CD1c-positive myeloid dendritic cell (primary cell): ENCODE results near the gene RIPK1.
A peak's percentile ranks its signal among the peaks of the same experiment; 100 is the strongest.

Source experiments
- DNase-seq: peaks from one replicate; pipeline ENCODE4 v3.0.0-alpha.2; 2016; ENCODE audit errors: extremely low spot score

RIPK1 gene

DNA sequence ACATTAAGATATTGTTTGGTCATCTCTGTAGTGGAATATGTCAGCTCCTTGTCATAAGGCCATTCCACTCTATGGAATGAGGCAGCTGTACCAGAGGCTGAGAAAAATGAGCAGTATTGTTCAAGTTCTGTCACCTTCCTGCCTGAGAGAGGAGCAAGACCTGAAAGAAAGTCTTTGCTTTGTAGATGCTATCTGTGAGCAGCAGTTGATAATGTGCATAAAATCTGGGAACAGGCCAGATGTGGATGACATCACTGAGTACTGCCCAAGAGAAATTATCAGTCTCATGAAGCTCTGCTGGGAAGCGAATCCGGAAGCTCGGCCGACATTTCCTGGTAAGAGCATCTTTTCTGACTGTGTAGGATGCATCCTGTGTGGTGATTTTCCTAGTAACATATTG, 16.8 kb downstream of the RIPK1 start:
- DNase-seq, result no peak

DNA sequence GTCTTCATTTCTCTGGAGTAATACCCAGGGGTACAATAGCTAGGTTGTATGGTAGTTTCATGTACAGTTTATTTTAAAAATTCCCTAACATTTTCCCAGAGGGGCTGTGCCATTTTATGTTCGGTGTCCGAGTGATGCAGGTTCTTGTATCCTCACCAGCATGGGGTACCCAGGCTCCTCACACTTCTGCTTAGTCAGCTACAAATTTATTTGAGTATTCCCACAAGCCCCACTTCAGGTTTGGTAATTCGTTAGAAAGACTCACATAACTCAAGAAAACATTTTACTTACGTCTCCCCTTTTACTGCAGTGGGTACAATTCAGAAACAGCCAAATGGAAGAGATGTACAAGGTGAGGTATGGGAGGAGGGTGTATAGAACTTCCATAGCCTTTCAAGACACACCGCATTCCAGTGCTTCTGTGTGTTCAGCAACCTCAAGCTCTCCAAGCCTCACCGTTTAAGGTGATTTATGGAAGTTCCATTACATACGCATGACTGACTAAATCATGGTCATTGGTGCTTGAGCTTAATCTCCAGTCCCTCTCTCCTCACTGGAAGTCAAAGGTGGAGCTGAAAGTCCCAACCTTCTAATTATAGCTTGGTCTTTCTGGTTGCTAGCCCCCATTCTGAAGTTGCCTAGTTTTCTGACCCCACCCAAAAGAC, 18.1 kb downstream of the RIPK1 start:
- no peak for DNase-seq

DNA sequence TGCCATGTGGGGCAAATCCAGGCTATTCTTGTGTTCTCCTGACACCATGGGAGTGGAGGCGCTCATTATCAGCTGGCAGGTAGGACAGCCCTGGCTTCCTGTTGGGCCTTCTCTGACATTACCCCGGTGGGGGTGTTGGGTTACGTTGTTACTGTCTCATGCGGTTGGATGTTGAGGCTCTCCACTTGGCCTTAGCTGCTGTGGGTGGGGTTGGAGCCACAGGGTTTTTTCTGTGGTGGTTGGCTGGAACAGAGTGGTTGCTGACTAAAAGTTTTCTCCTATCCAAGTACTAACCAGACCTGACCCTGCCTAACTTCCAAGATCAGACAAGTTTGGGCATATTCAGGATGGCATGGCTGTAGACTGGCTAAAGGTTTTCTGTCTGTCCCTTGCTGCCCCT, 20.2 kb downstream of the RIPK1 start:
- no peak for DNase-seq

DNA sequence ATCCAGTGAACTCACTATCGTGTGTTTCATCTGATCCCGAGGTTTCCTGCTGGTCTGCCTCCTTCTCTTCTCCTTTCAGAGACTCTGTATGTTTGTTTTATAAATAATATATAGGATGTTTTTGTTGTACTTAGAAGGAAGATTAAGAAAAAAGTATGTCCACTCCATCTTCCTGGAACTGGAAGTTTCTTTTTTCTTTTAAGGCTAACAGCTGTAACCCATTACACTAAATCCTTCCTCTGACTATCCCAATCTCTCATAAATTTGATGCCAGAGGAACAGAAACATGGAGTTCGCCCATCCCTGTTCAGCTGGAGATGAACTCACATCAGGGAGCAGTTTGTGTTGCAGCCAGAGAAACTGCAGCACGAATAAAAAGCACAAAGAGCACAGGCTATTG, 20.7 kb downstream of the RIPK1 start:
- no peak for DNase-seq

DNA sequence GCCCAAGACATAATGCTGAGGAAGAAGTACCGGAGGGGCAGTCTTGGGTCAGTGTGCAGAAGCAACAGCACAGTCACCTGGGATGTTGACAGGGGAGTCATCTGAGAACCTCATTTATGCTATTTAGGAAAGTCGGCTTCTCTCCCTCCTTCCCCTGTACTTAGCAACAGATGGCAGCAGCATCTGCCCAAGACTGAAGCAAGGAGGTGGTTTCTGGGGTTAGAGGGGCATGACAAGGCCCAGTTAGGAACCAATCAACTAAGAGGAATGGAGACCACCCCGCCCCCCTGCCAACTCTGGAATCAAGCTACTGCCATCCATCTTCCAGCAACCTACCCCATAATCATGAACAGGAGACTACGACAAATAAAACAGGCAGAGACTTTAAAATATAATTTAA, 21.7 kb downstream of the RIPK1 start:
- DNase-seq, result no peak

DNA sequence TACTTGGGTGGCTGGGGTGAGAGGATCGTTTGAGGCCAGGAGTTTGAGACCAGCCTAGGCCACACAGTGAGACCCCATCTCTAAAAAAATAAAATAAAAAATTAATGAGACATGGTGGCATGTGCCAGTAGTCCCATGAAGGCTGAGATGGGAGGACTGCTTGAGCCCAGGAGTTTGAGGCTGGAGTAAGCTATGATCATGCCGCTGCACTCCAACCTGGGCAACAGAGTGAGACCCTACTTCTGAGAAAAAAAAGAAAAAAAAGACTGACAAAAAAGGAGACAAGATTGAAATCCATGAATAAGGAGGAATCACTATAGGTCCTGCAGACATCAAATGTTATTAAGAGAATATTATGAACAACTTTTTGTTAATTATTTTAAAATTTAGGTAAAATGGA, 26.5 kb downstream of the RIPK1 start:
- DNase-seq, result no peak

DNA sequence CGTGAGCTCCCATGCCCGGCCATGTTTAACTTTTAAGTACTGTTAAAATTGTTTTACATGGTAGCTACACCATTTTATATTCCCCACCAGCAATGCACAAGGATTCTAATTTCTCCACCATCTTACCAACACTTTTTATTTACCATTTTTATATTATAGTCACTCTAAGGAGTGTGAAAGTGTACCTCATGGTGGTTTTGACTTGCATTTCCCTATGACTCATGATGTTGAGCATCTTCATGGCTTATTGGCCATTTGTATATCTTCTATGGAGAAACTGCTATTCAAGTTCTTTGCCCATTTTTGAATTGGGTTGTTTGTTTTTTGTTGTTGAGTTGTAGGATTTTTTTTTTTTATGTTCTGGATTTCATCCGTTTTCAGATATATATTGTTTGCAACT, 34.6 kb downstream of the RIPK1 start:
- DNase-seq, result no peak

DNA sequence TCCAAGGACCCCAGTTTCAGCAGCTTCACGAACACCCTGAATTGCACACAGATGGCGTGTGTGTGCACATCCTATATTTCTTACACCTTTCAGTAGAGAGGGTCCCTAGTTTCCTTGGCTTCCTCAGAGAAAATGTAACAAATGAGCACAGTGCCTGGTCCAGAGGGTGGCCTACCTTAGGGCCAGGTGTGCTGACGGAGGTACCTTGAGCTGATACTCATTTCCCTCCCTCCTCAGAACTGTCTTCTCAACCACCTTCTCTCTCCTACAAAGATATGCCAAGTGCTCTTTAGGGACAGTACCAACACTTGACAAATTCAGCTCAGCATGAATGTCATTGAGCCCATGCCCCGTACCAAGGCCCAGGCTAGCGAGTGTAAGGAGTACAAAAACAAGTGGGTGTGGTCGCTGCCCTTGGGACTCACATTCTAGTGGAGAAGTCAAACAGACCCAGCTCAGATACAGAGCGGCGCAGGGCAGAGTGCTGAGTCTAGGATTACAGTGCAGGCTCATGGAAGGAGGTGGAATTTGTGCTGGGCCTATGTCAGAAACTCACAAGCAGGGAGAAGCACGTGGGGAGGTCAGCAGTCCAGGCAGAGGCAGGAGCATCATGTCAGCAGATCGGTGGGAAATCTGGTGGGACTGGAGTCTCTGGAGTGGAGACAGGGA, 40.6 kb downstream of the RIPK1 start:
- no peak for DNase-seq

DNA sequence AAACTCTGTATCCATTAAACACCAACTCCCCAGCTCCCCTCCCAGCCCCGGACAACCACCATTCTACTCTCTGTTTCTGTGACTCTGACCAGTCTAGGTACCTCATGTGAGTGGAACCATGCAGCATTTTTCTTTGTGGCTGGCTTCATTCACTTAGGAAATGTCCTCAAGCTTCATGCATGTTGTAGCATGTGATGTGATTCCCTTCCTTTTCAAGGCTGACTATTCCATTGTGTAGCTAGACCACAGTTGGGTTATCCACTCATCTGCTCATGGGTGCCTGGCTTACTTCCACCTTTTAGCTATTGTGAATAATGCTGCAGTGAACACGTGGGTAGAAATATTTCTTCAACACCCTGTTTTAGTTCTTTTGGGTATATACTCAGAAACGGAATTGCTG, 41.5 kb downstream of the RIPK1 start:
- no peak for DNase-seq

DNA sequence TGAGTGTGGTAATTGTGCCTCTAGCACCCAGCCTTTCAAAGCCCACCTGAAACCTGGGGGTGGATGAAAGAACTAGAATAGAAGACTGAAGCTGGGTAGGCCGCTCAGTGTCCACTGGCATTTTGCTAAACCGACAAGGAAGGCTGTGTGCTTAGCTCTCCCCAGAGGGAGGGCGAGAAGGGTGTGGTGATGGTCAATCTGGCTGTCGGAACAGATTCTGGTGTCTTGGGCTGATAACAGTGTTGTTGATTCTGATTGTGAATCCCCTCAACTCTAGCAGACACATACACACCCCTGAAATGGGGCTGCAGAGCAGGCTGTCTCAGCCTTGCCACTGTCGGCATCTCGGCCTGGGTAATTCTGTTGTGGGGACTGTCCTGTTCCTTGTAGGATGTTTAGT, 46.1 kb downstream of the RIPK1 start:
- no peak for DNase-seq

DNA sequence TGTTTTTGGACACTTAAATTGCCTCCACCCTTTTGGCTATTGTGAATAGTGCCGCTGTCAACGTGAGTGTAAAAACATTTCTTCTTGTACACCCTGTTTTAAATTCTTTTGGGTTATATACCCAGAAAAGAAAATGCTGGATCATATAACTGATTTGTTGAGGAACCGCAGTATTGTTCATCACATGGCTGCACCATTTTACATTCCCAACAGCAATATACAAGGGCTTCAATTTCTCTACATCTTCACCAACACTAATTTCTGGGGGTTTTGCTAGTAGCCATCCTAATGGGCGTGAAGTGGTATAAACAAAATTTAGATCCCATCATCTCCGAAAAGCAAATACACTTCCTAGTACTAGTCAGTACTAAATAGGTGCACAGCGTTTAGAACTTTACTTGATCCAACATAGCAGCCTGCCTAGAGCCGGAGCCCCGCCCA, 49.6 kb downstream of the RIPK1 start:
- DNase-seq, result no peak

DNA sequence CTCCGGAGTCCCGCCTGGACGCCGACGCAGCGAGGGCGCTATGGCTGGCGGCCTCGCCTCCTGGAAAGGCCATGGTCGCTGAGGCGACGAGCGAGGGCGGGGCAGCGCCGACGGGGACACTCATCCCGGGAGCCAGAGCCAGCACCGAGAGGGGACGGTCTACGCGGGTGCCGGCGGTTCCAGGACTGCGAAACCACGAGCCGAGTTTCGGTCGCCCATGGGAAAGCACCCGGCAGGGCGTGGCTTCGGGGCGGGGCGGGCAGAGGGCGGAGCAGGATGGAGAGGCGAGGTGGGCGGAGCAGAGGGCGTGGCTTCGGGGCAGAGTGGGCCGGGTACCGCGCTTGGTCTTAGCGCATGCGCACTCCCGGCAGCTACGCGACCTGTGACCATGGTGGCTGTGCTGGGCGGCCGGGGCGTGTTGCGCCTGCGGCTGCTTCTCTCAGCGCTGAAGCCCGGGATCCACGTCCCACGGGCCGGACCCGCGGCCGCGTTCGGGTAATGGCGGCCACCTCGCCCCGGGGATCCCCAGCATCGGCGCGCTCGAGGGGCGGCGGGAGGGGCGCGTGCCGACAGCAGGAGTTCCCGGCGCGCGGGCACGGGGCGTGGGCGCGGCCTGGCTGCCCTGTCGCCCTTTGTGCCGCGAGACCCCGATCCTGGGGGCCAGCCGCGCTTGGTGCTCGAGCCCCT, 50.2 kb downstream of the RIPK1 start, which contains the start of gene BPHL:
BPHL (plus strand) TSS at position 359 of the 687 bp plus-strand sequence; CDS start at position 389, 30 bp downstream.
- peak; percentile 98 for DNase-seq

DNA sequence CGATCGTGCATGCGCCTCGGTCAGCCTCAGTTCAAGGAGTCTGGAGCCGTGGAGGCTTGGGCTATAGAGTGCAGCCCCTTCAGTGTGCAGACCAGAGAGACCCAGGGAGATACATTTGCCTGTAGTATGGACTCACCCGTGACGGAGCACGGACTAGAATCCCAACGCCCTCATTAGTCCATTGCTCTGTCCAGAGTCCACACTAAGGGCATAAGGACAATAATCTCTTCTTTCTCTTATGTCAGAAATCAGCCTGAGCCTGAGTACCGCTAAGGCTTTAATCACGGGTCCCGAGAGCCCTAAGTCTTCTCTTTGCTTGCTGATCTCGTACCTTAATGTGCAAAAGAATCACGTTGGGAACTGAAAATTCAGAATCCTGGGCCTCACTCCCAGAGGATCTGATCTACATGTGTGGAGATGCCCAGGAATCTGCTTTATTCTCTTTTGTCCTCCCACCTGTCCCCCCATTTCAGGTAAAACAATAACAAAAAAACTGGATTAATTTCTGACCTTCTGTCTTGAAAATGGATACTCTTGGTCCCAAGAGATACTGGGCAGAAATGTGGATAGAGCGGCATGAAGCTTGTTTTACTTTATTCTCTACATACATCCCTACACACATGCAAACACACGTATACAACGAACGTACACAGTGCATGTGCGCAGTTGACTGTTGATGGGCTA, 50.9 kb downstream of the RIPK1 start:
- DNase-seq, result no peak

DNA sequence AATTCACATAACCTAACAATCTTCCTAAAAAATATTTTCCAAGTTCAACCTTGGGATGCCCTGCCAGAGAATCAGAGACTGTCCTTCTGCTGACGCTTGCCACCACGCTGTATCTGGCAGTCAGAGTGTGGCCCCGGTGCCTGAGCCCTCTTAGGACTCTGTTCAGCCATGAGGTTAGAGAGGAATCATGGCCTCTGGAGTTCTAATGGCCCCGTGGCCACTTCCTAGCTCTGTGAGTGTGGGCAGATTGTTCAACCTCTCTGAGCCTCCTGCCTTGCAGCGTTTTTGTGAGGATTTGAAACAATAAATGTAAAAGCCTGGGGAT, 52.4 kb downstream of the RIPK1 start:
- DNase-seq, result no peak

DNA sequence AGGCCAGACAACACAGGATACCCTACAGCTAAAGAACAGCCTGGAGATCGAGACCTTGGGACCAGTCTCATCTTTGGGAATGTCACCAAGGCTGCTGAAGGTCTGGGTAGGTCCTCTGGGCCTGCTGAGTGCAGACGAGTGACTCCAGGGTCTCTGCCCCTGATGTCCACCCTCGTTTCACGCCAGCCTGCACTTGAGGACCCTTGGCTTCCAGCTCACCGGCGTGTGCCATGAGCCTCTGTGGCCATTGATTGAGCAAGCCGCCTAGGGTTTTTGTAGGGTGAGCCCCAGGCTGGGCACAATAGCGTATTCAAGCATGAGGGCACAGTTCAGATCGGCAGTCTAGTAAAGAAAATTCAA, 54.5 kb downstream of the RIPK1 start:
- DNase-seq, result no peak

DNA sequence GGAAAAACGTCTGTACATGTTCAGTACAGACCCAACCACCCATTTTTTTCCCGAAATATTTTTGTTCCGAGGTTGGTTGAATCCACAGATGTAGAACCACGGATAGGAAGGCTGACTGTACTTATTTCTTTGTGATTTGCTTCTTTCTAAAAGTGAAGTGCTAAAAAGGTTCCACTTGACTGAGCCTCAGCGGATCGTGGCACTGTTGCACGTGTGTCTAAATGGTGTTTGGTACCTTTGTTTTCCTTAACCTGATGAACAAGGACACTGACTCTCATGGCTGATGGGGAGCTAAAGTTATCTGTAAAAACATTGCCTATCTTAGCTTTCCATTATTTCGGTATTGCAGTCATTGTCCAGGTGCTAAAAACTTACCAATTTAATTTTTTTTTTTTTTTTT, 56.4 kb downstream of the RIPK1 start:
- DNase-seq, result no peak

DNA sequence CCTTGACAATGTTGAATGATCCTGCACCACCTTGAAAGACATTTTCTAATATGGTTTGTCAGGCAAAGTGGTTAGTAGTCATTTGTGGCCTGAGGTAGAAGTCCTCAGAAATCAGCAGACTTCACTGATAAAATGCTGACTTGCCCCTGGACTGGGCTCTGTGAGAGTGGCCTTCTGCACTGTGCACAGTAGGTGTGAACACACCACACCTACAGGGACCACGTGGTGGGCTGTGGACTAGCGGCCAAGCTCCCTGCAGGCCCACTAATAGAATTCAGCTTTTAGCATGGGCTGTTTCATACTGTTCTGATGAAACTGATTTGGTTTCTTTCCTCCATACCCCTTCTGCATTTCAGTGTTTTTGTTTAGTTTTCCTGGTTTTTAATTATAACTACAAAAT, 57.5 kb downstream of the RIPK1 start:
- DNase-seq, result no peak

DNA sequence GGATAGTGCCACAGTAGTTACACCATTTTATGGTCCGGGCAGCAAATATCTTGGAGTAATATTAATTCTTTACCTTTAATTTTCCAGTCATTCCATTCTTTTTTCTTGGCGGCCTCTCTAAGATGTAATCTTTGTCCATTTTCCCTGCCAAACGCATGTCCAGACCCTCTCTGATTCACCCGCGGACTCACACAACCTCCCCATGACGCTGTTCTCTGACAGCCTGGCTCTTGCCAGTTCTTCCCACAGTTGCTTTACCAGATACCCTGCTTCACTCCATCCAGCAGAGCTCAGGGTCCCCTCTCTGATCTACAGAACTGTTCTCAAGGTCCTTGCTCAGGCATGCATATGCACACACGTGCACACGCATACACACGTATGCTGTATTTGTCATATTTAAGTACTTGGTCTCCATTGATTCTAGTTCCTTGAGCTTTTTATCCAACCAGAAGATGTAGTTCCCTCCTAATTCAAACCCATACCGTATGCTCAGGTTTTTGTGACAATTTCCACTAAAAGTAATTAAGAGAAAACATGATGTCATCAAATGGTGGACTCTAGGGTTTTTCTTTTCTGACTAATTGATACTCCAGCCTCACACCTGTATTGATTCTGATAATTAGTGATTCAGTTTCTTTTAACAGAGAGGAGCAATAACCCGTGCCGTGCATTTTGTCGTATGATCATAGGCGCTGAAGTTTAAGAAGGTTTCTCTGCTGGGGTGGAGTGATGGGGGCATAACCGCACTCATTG, 60.2 kb downstream of the RIPK1 start:
- no peak for DNase-seq

DNA sequence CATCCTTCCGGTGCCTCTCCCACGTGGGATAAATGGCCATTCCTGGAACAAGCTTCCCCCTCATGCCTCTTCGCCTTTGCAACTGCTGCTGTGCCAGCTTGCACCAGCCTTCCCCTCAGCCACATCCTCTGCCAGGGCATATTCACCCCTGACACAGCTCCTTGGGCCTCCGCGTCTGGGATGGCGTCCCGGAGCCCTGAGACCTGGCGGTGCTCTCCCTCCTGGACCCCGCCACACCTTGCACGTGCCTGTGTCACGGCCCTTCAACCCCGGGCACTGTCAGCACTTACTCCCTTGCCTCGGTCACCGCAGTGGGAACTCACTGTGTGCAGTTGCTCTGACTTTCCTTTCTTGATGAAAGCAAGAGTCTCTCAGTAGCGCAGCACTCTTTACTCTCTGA, 63.4 kb downstream of the RIPK1 start:
- DNase-seq, result no peak

DNA sequence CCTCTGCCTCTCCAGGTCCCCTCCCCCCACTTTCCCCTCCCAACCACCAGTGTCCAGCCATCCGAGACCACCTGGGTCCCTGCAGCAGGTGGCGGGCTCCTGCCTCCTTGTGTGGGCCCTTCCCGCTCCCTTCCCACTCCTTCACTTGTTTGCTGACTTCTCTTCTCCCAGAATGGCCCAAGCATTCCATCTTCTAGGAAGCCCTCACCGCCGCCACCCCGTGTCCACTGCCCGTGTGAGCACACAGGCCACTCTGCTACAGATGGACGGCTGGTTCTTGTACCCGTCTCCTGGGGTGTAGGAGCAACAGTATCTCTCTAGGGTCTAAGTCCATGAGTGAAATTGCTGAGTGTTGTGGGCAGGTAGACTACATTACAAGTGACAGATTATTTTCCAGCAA, 65.2 kb downstream of the RIPK1 start:
- no peak for DNase-seq

DNA sequence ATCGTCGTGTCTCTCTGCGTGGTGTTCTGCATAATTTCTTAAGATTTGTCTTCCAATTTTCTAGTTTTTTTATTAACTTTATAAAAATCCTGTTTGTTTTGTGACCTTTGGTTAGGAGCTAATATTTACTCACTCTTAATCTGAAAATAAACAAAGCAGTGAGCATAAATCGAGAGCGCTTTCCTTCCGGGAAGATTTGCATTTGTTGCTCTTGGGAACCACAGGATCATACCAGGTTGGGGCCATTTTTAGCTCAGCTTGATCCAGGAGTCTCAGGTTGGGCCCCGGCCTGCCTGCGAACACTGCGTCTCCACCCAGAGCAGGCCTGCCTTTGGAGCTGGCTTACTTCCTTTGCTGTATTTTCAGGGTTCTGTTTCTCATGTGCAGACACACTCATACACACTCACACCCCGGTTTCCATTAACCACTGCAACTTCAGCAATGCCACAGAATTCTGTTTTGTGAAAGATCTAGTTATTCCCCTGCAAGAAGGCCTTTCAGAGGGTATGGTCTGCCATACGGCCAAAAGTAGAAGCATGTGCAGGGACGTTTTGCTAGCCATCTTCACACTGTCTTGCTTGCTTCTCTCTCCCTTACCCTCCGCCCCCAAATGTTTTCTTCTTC, 67.5 kb downstream of the RIPK1 start:
- no peak for DNase-seq
